MM.1S (cell line): Measurements from ENCODE around the gene CKAP5.

Experiments
- DNase-seq: peaks from one replicate; pipeline ENCODE4 v3.0.0-alpha.2; 2015
- H2AFZ ChIP-seq: fragments of 300-600 bp; sonication (generic); 2 replicates; pipeline ENCODE4 v1.6.0; 2016; ENCODE audit warnings: antibody characterized with exemption, low read length
- H3F3A ChIP-seq: fragments of 300-600 bp; sonication (generic); 2 replicates; pipeline ENCODE4 v1.6.1; 2016; ENCODE audit warnings: mild to moderate bottlenecking, antibody characterized with exemption, low read length, moderate library complexity, mixed read lengths; ENCODE audit not compliant: insufficient read depth
- H3K27ac ChIP-seq: fragments of 300-600 bp; sonication (generic); 2 replicates; pipeline ENCODE4 v1.5.1; 2016; ENCODE audit warnings: mild to moderate bottlenecking, low read length
- H3K27me3 ChIP-seq: fragments of 300-600 bp; sonication (generic); replicated peaks from 2 replicates; pipeline ENCODE4 v1.6.0; 2016; ENCODE audit warnings: low read length; ENCODE audit not compliant: insufficient read depth
- H3K36me3 ChIP-seq: fragments of 300-600 bp; sonication (generic); replicated peaks from 2 replicates; pipeline ENCODE4 v1.6.1; 2016; ENCODE audit warnings: mild to moderate bottlenecking, low read length, mixed read lengths; ENCODE audit not compliant: insufficient read depth
- H3K4me1 ChIP-seq: fragments of 300-600 bp; sonication (generic); 2 replicates; pipeline ENCODE4 v1.6.1; 2016; ENCODE audit warnings: low read length, mixed read lengths
- H3K4me2 ChIP-seq: fragments of 300-600 bp; sonication (generic); 2 replicates; pipeline ENCODE4 v1.6.0; 2016; ENCODE audit warnings: low read depth, low read length
- H3K4me3 ChIP-seq: fragments of 300-600 bp; sonication (generic); 2 replicates; pipeline ENCODE4 v1.5.1; 2016; ENCODE audit warnings: low read length, mixed read lengths
- H3K79me2 ChIP-seq: fragments of 300-600 bp; sonication (generic); 2 replicates; pipeline ENCODE4 v1.6.1; 2016; ENCODE audit warnings: mixed run types, low read length, mixed read lengths
- H3K9ac ChIP-seq: fragments of 300-600 bp; sonication (generic); 2 replicates; pipeline ENCODE4 v1.6.1; 2016; ENCODE audit warnings: low read length, mixed read lengths
- H3K9me2 ChIP-seq: fragments of 300-600 bp; sonication (generic); replicated peaks from 2 replicates; pipeline ENCODE4 v1.6.1; 2016; ENCODE audit warnings: mild to moderate bottlenecking, low read length, mixed read lengths; ENCODE audit not compliant: insufficient read depth
- H3K9me3 ChIP-seq: fragments of 300-600 bp; sonication (generic); replicated peaks from 2 replicates; pipeline ENCODE4 v1.6.1; 2016; ENCODE audit warnings: mild to moderate bottlenecking, low read length, mixed read lengths; ENCODE audit not compliant: insufficient read depth
- H4K20me1 ChIP-seq: fragments of 300-600 bp; sonication (generic); 2 replicates; pipeline ENCODE4 v1.6.1; 2016; ENCODE audit warnings: mild to moderate bottlenecking, low read length, moderate library complexity, mixed read lengths; ENCODE audit not compliant: insufficient read depth
- EZH2 ChIP-seq: fragments of 300-600 bp; sonication (generic); optimal IDR thresholded peaks from 2 replicates; pipeline ENCODE3; 2017; ENCODE audit warnings: low read depth, mild to moderate bottlenecking, antibody characterized with exemption, low read length, mixed read lengths
- EZH2phosphoT487 ChIP-seq: fragments of 300-600 bp; sonication (generic); IDR thresholded peaks from 2 replicates; pipeline ENCODE4 v1.6.1; 2018; ENCODE audit warnings: antibody characterized with exemption, low read length
- TF ChIP-seq, protein P1 (sequence below): fragments of 300-600 bp; sonication (generic); IDR thresholded peaks from 2 replicates; pipeline ENCODE4 v1.5.1; 2016; ENCODE audit warnings: antibody characterized with exemption, low read length, mixed read lengths

Gene CKAP5

GRCh38 chr11:46745995-46746394 lies 100.1 kb downstream of the CKAP5 start:
- H3F3A ChIP-seq = no peaks in the 10 kb centered on the region
- no peak overlapping the region for H3K27ac ChIP-seq
- H3K4me1 ChIP-seq = no peaks in the 10 kb centered on the region
- TF ChIP-seq EZH2 = no peak
- no peak for TF ChIP-seq EZH2phosphoT487
- TF ChIP-seq, protein P1, sequence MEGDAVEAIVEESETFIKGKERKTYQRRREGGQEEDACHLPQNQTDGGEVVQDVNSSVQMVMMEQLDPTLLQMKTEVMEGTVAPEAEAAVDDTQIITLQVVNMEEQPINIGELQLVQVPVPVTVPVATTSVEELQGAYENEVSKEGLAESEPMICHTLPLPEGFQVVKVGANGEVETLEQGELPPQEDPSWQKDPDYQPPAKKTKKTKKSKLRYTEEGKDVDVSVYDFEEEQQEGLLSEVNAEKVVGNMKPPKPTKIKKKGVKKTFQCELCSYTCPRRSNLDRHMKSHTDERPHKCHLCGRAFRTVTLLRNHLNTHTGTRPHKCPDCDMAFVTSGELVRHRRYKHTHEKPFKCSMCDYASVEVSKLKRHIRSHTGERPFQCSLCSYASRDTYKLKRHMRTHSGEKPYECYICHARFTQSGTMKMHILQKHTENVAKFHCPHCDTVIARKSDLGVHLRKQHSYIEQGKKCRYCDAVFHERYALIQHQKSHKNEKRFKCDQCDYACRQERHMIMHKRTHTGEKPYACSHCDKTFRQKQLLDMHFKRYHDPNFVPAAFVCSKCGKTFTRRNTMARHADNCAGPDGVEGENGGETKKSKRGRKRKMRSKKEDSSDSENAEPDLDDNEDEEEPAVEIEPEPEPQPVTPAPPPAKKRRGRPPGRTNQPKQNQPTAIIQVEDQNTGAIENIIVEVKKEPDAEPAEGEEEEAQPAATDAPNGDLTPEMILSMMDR = no peak
- H3K9ac ChIP-seq = no peak overlapping the region
- no peaks in the 10 kb centered on the region for H3K9me3 ChIP-seq
- no peaks in the 10 kb centered on the region for H3K9me2 ChIP-seq
- no peaks in the 10 kb centered on the region for H3K27me3 ChIP-seq
- no peak overlapping the region for H3K4me2 ChIP-seq
- H3K36me3 ChIP-seq = peaks cover 9% of the 10 kb centered on the region; the same call in 1 of the 2 replicates
- no peak for DNase-seq
- H2AFZ ChIP-seq = no peak overlapping the region
- no peaks in the 10 kb centered on the region for H3K79me2 ChIP-seq
- H3K4me3 ChIP-seq = no peak overlapping the region
- H4K20me1 ChIP-seq = no peaks in the 10 kb centered on the region

- H3K4me2 ChIP-seq = no peak overlapping the region
- TF ChIP-seq EZH2 (no peak), EZH2phosphoT487 (no peak)
- TF ChIP-seq, protein P1 = no peak
- no peaks in the 10 kb centered on the region for H3K27me3 ChIP-seq
- H3K79me2 ChIP-seq = no peaks in the 10 kb centered on the region
- no peak overlapping the region for H3K27ac ChIP-seq
- no peaks in the 10 kb centered on the region for H3K9me2 ChIP-seq
- no peaks in the 10 kb centered on the region for H3K9me3 ChIP-seq
- no peaks in the 10 kb centered on the region for H3K4me1 ChIP-seq
- H3K9ac ChIP-seq = no peak overlapping the region
- H4K20me1 ChIP-seq = no peaks in the 10 kb centered on the region
- DNase-seq = no peak
- H3F3A ChIP-seq = no peaks in the 10 kb centered on the region
- no peak overlapping the region for H2AFZ ChIP-seq
- peaks cover 8% of the 10 kb centered on the region; the same call in 1 of the 2 replicates for H3K36me3 ChIP-seq
- no peak overlapping the region for H3K4me3 ChIP-seq
Measured at GRCh38 chr11:46745328-46745727, 100.8 kb downstream of the CKAP5 start.

- Histone ChIP-seq H3K4me3 (no peak overlapping the region), H3K9me2 (no peaks in the 10 kb centered on the region), H3K36me3 (peaks cover 8% of the 10 kb centered on the region; the same call in 1 of the 2 replicates), H2AFZ (no peak overlapping the region), H3K4me1 (no peaks in the 10 kb centered on the region), H3K27me3 (no peaks in the 10 kb centered on the region), H3F3A (no peaks in the 10 kb centered on the region), H3K4me2 (no peak overlapping the region), H3K79me2 (no peaks in the 10 kb centered on the region), H3K9ac (no peak overlapping the region), H3K27ac (no peak overlapping the region), H3K9me3 (no peaks in the 10 kb centered on the region), H4K20me1 (no peaks in the 10 kb centered on the region)
- DNase-seq = no peak
- TF ChIP-seq, protein P1 = no peak
- no peak for TF ChIP-seq EZH2phosphoT487
- no peak for TF ChIP-seq EZH2
Measured at GRCh38 chr11:46743693-46744339, 102.3 kb downstream of the CKAP5 start.
